GM10266 (cell line): ENCODE data around the gene GPR45.
"Not testable (repeated sequence)": the region's sequence is repeated elsewhere in the genome, so short reads cannot be mapped to it uniquely, and the experiment has no call there.

Experiments used
- DNase-seq: peaks from one replicate; pipeline ENCODE4 v3.0.0; 2012; ENCODE audit errors: extremely low spot score
- CTCF ChIP-seq: IDR thresholded peaks from 2 replicates; pipeline ENCODE4 v1.5.1; 2012; ENCODE audit warnings: mild to moderate bottlenecking, low read depth; ENCODE audit not compliant: control insufficient read depth, insufficient read depth; ENCODE audit errors: missing control alignments

Gene GPR45

GRCh38 chr2:105244451-105244850 is 2.9 kb downstream of the GPR45 start:
- DNase-seq = no peak

GRCh38 chr2:105248316-105249070 is 7.0 kb downstream of the GPR45 start:
- TF ChIP-seq CTCF = no peak
- DNase-seq = no peak

More at GRCh38 chr2:105244451-105244850, 2.9 kb downstream of the GPR45 start:
- no peak for TF ChIP-seq CTCF

GRCh38 chr2:105249181-105249580 is 7.6 kb downstream of the GPR45 start:
- no peak for TF ChIP-seq CTCF
- no peak for DNase-seq

- TF ChIP-seq CTCF = no peak
- no peak for DNase-seq
Measured at GRCh38 chr2:105249891-105250290, 8.3 kb downstream of the GPR45 start.

- not testable (repeated sequence) for DNase-seq
Measured at GRCh38 chr2:105251016-105251648, 9.6 kb downstream of the GPR45 start.

GRCh38 chr2:105252271-105252670 is 10.7 kb downstream of the GPR45 start:
- TF ChIP-seq CTCF = no peak
- DNase-seq = no peak

- DNase-seq = no peak
- TF ChIP-seq CTCF = no peak
Measured at GRCh38 chr2:105254531-105255210, 13.1 kb downstream of the GPR45 start.
